Uterus (tissue), 2 donors: ENCODE measurements around the gene NUPR1.

Source experiments
- POLR2A ChIP-seq, 2 donors: fragments of 450-650 bp; IDR thresholded peaks; one replicate each; pipeline ENCODE4 v1.6.1; 2016; ENCODE audit warnings: antibody characterized with exemption in 2 of 2, mild to moderate bottlenecking in 1 of 2, moderate library complexity in 1 of 2
- TF ChIP-seq, protein P1 (sequence below), 4 experiments: fragments of 200-600 bp in 2 of 4; fragments of 450-650 bp in 2 of 4; sonication (generic) in 2 of 4; IDR thresholded peaks; one replicate each; pipeline ENCODE4 v1.5.1; 2016 to 2019; ENCODE audit warnings: antibody characterized with exemption in 4 of 4, mild to moderate bottlenecking in 2 of 4, moderate library complexity in 1 of 4

DNA sequence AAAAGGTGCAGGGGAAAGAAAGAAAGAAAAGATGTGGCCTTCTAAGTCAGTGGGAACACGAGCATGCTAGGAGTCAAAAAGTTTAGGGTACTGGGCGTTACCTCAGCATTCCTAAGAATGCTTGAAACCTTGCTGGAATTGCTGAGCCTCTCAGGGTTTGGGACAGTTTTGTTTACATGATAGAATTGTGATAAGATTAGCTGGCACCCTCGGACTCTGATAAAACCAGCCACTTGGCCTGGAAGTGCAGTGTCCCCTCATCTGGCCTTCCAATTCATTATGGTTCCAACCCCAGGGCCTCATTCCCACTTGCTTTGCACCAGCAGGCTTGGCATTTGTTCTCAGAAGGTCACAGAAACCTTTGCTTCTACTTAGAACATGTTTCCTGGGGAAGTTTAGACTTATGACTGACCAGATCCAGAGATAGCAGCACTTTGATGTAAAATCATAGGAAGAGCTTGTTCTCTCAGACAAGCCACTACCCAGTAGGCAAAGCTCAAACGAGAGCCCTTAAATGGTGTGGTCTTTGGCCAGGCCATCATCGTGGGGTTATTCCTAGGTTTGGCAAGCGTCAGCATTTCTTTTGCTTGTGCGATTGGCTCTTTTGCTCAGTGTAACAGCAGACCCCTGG is 22.9 kb upstream of the NUPR1 start:
- no peak for TF ChIP-seq POLR2A (IDR thresholded peaks at IDR 0.05)
- TF ChIP-seq, protein P1, sequence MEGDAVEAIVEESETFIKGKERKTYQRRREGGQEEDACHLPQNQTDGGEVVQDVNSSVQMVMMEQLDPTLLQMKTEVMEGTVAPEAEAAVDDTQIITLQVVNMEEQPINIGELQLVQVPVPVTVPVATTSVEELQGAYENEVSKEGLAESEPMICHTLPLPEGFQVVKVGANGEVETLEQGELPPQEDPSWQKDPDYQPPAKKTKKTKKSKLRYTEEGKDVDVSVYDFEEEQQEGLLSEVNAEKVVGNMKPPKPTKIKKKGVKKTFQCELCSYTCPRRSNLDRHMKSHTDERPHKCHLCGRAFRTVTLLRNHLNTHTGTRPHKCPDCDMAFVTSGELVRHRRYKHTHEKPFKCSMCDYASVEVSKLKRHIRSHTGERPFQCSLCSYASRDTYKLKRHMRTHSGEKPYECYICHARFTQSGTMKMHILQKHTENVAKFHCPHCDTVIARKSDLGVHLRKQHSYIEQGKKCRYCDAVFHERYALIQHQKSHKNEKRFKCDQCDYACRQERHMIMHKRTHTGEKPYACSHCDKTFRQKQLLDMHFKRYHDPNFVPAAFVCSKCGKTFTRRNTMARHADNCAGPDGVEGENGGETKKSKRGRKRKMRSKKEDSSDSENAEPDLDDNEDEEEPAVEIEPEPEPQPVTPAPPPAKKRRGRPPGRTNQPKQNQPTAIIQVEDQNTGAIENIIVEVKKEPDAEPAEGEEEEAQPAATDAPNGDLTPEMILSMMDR (IDR thresholded peaks at IDR 0.05), result no peak
